Esophagus squamous epithelium (tissue), 4 donors: ENCODE measurements around the gene TAL1.

Experiments
- CTCF ChIP-seq, 6 experiments: fragments of 450-650 bp in 4 of 6; fragments of 200-600 bp in 2 of 6; sonication (generic) in 2 of 6; IDR thresholded peaks; one replicate each; pipeline ENCODE4 v1.5.1; 2016 to 2019; ENCODE audit warnings: antibody characterized with exemption in 6 of 6, mild to moderate bottlenecking in 4 of 6, moderate library complexity in 4 of 6
- POLR2A ChIP-seq, 4 donors: fragments of 450-650 bp; IDR thresholded peaks; one replicate each; pipeline ENCODE4 v1.6.1; 2017; ENCODE audit warnings: antibody characterized with exemption in 4 of 4, mild to moderate bottlenecking in 4 of 4, moderate library complexity in 3 of 4

GRCh38 chr1:47249755-47250154, 17.7 kb upstream of the TAL1 start:
- no peak for TF ChIP-seq CTCF (IDR thresholded peaks at IDR 0.05)
- TF ChIP-seq POLR2A (IDR thresholded peaks at IDR 0.05), result no peak
